K562 (cell line): ENCODE measurements around the gene TMEM81. TPM values are rescaled to one million over a fixed set of nuclear protein-coding genes. Genes with fewer than 3 reads are reported as not detected.

ENCODE experiments used
- ATAC-seq: fragments of 200-7000 bp; cut with Tn5 transposase; 3 replicates; pipeline ENCODE4 v1.9.1; 2020; ENCODE audit warnings: moderate library complexity
- BruUV-seq: library from RNA; stranded (reverse); fragments of 400-500 nt; replicated peaks from 2 replicates; lab custom pipeline; 2021; lab: Mats Ljungman, UMichigan
- CTCF ChIA-PET: fragments of 300-600 bp; formaldehyde crosslinking; extraction: SDS; loops from one replicate; lab custom pipeline; 2021; ENCODE audit warnings: low intra/inter-chr PET ratio; lab: Yijun Ruan, JAX
- POLR2A ChIA-PET: fragments of 300-600, 350-650 bp; sonication (Branson Sonifier 250); formaldehyde crosslinking; extraction: SDS; loops from one replicate; lab custom pipeline; 2021; ENCODE audit warnings: antibody characterized with exemption, inconsistent platforms; lab: Yijun Ruan, JAX
- DNase-seq, 4 experiments: peaks; one replicate each; pipeline versions ENCODE4 v3.0.0 to v3.0.0-alpha.2; 2011 to 2018; ENCODE audit warnings: low spot score in 3 of 4, mixed read lengths in 3 of 4; ENCODE audit errors: extremely low read depth in 1 of 4
- FAIRE-seq: peaks from 2 replicates; lab custom pipeline; 2011; peaks lifted over from hg19 to GRCh38; lab: Jason Lieb, UNC
- H2AFZ ChIP-seq: 2 replicates; pipeline ENCODE4 v1.6.0; 2011; ENCODE audit warnings: low read depth, low read length, control low read depth, inconsistent platforms
- H3K27ac ChIP-seq: fragments of 200-600 bp; 3 replicates; pipeline ENCODE4 v1.8.0; 2011; ENCODE audit warnings: low read depth, mild to moderate bottlenecking, control low read depth, inconsistent platforms, low read length, moderate library complexity, mixed read lengths; ENCODE audit errors: extremely low read depth
- H3K27me3 ChIP-seq, 2 experiments: fragments of 300-600 bp in 1 of 2; 2 replicates in 1 of 2; 3 replicates in 1 of 2; pipeline versions ENCODE4 v1.6.0 to v1.8.0; 2011; ENCODE audit warnings: inconsistent platforms in 2 of 2, low read length in 2 of 2, mild to moderate bottlenecking in 1 of 2, mixed read lengths in 1 of 2, moderate library complexity in 1 of 2; ENCODE audit not compliant: control insufficient read depth in 2 of 2, insufficient read depth in 2 of 2
- H3K36me3 ChIP-seq: fragments of 300-600 bp; 3 replicates; pipeline ENCODE4 v1.8.0; 2011; ENCODE audit warnings: mild to moderate bottlenecking, low read length, inconsistent platforms; ENCODE audit not compliant: control insufficient read depth, insufficient read depth
- H3K4me1 ChIP-seq, 2 experiments: fragments of 200-600 bp in 1 of 2; replicated peaks in 1 of 2; 2 replicates in 1 of 2; 3 replicates in 1 of 2; pipeline versions ENCODE4 v1.5.1 to v1.8.0; 2011; ENCODE audit warnings: inconsistent platforms in 2 of 2, low read length in 2 of 2, mild to moderate bottlenecking in 1 of 2, mixed read lengths in 1 of 2, moderate library complexity in 1 of 2; ENCODE audit not compliant: control insufficient read depth in 2 of 2, insufficient read depth in 2 of 2
- H3K4me2 ChIP-seq: 2 replicates; pipeline ENCODE4 v1.6.1; 2011; ENCODE audit warnings: low read length, control low read depth, inconsistent platforms, mixed read lengths; ENCODE audit not compliant: insufficient read depth
- H3K4me3 ChIP-seq: fragments of 200-600 bp; sonication (generic), shearing (Covaris generic); 2 replicates; pipeline ENCODE4 v1.5.1; 2016; ENCODE audit warnings: control low read depth, inconsistent platforms
- H3K79me2 ChIP-seq: fragments of 200-600 bp; 3 replicates; pipeline ENCODE4 v1.8.0; 2011; ENCODE audit warnings: low read length, inconsistent platforms; ENCODE audit not compliant: control insufficient read depth, insufficient read depth
- H3K9ac ChIP-seq, 2 experiments: 2 replicates each; pipeline versions ENCODE4 v1.6.0 to v1.6.1; 2011; ENCODE audit warnings: low read depth in 2 of 2, low read length in 2 of 2, control low read depth in 1 of 2, inconsistent platforms in 1 of 2, mild to moderate bottlenecking in 1 of 2, mixed read lengths in 1 of 2; ENCODE audit not compliant: insufficient read depth in 1 of 2
- H3K9me1 ChIP-seq: one replicate; pipeline ENCODE4 v1.6.0; 2011; ENCODE audit warnings: inconsistent platforms, mild to moderate bottlenecking, low read length, moderate library complexity; ENCODE audit not compliant: control insufficient read depth, insufficient read depth
- H3K9me3 ChIP-seq: replicated peaks from 2 replicates; pipeline ENCODE4 v1.5.1; 2011; ENCODE audit warnings: low read depth, low read length, inconsistent platforms; ENCODE audit not compliant: control insufficient read depth, insufficient read depth
- H4K20me1 ChIP-seq: replicated peaks from 2 replicates; pipeline ENCODE4 v1.6.1; 2011; ENCODE audit warnings: low read length, inconsistent platforms, mixed read lengths; ENCODE audit not compliant: control insufficient read depth, insufficient read depth
- BCL6 ChIP-seq: fragments of 250-450 bp; sonication (Bioruptor Pico); IDR thresholded peaks from 2 replicates; pipeline ENCODE4 v1.4.0; 2020
- TEAD2 ChIP-seq: fragments of 450-650 bp; IDR thresholded peaks from 2 replicates; pipeline ENCODE4 v1.6.1; 2016; ENCODE audit warnings: missing genetic modification characterization, control low read depth, missing compliant biosample characterization
- ZBTB33 ChIP-seq: sonication (generic); formaldehyde crosslinking; IDR thresholded peaks from 2 replicates; pipeline ENCODE4 v1.8.1; 2023; ENCODE audit warnings: mild to moderate bottlenecking, missing genetic modification reagents
- ZFP36 ChIP-seq: fragments of 150-350 bp; IDR thresholded peaks from 2 replicates; pipeline ENCODE4 v1.6.1; 2018; ENCODE audit warnings: low read length, low read depth; ENCODE audit not compliant: partially characterized antibody
- ZNF217 ChIP-seq: sonication (generic); formaldehyde crosslinking; IDR thresholded peaks from 2 replicates; pipeline ENCODE4 v1.8.0; 2022; ENCODE audit warnings: mild to moderate bottlenecking, missing genetic modification reagents
- in situ Hi-C: fragments of 300-500 bp; cut with MboI; formaldehyde crosslinking; loops from 4 replicates; pipeline ENCODE4 v1.15.0; 2018; ENCODE audit warnings: inconsistent platforms, mixed read lengths
- intact Hi-C: fragments of 100-400 bp; cut with micrococcal nuclease; formaldehyde crosslinking; loops from 2 replicates; pipeline ENCODE4 v1.14.2; 2022
- polyA plus RNA-seq, 8 experiments: library from polyadenylated mRNA; depleted of rRNA in 4 of 8; stranded (reverse) in 5 of 8; unstranded in 3 of 8; fragments of >200 nt; fragmentation: Nextera tagmentation in 2 of 8; fragmentation: Illumina TruSeq in 1 of 8; extraction: Ambion mirVana in 2 of 8; extraction: Trizol in 1 of 8; gene quantifications; 2 replicates each; pipeline versions ENCODE4 v1.2.1 to v1.2.3, GENCODE V29; 2011 to 2014; ENCODE audit warnings: inconsistent platforms in 1 of 8, missing spikeins in 1 of 8
- total RNA-seq, 7 experiments: library from RNA; depleted of rRNA in 6 of 7; stranded (reverse); fragments of >200 nt in 6 of 7; fragmentation: Illumina TruSeq in 2 of 7; extraction: Trizol in 2 of 7; gene quantifications; 2 replicates each; pipeline versions ENCODE4 v1.2.1 to v1.2.3, GENCODE V29; 2011 to 2021; ENCODE audit warnings: low replicate concordance in 1 of 7

Gene TMEM81
- total and polyA plus RNA-seq, 9 of the 15 experiments (the other 6 are each of a cell fraction or from before 2014, with no cell fraction given), result 3.2 to 6.1 (median 4.4) TPM

GRCh38 chr1:205095422-205095821, 11.2 kb upstream of the TMEM81 start:
- no peak for FAIRE-seq
- Histone ChIP-seq H3K36me3 (peaks cover 92% of the 10 kb centered on the region), H3K27me3 (no peaks in the 10 kb centered on the region), H3K4me2 (no peak overlapping the region), H3K27ac (no peak overlapping the region), H3K9ac (no peak overlapping the region), H3K9me3 (no peaks in the 10 kb centered on the region), H3K4me1 (no peaks in the 10 kb centered on the region), H3K79me2 (no peaks in the 10 kb centered on the region), H2AFZ (no peak overlapping the region), H3K4me3 (no peak overlapping the region), H4K20me1 (no peaks in the 10 kb centered on the region), H3K9me1 (no peaks in the 10 kb centered on the region)
- ChIA-PET POLR2A (interaction anchor here (0.6 to 2.1 kb wide), 4 partner anchors 9 to 26 kb away, joined by 3 to 5 read pairs (median 4); partner anchors contain the start of gene RBBP5), CTCF (no interaction called here)
- in situ Hi-C loops, result no loop called here
- DNase-seq, result no peak
- BruUV-seq, result no TSS peak
- TF ChIP-seq BCL6, result no peak
- TF ChIP-seq ZNF217 (CRISPR knock-in tag), result no peak
- no peak for TF ChIP-seq TEAD2
- TF ChIP-seq ZFP36, result no peak
- no peak for TF ChIP-seq ZBTB33
- intact Hi-C loops, result no loop called here
- ATAC-seq, result no peak
